T1000 (cell line): ENCODE data around the gene NHLRC1.

Experiments used
- DNase-seq: peaks from one replicate; lab custom pipeline; 2025; ENCODE audit warnings: mixed read lengths; lab: John Stamatoyannopoulos, UW

NHLRC1 gene

GRCh38 chr6:18139935-18140621 lies 17.6 kb upstream of the NHLRC1 start:
- no peak for DNase-seq

GRCh38 chr6:18138906-18139305 lies 16.4 kb upstream of the NHLRC1 start:
- no peak for DNase-seq

- no peak for DNase-seq
Measured at GRCh38 chr6:18136260-18136659, 13.8 kb upstream of the NHLRC1 start.

GRCh38 chr6:18135171-18135570 lies 12.7 kb upstream of the NHLRC1 start:
- DNase-seq, result no peak

GRCh38 chr6:18132346-18132745 lies 9.9 kb upstream of the NHLRC1 start:
- DNase-seq, result no peak

GRCh38 chr6:18126121-18126520 lies 3.6 kb upstream of the NHLRC1 start:
- no peak for DNase-seq

- DNase-seq, result no peak
Measured at GRCh38 chr6:18121580-18122127, 823 bp downstream of the NHLRC1 start.

- DNase-seq, result no peak
Measured at GRCh38 chr6:18119236-18119635, 3.2 kb downstream of the NHLRC1 start.

GRCh38 chr6:18118330-18118729 lies 4.1 kb downstream of the NHLRC1 start:
- DNase-seq, result no peak

- DNase-seq, result no peak
Measured at GRCh38 chr6:18117136-18117535, 5.3 kb downstream of the NHLRC1 start.

GRCh38 chr6:18115356-18115755 lies 7.1 kb downstream of the NHLRC1 start:
- no peak for DNase-seq

GRCh38 chr6:18110162-18110561 lies 12.3 kb downstream of the NHLRC1 start:
- DNase-seq, result no peak

GRCh38 chr6:18107061-18107460 lies 15.4 kb downstream of the NHLRC1 start:
- DNase-seq, result no peak

- DNase-seq, result no peak
Measured at GRCh38 chr6:18102783-18103509, 19.5 kb downstream of the NHLRC1 start.

GRCh38 chr6:18101873-18102272 lies 20.6 kb downstream of the NHLRC1 start:
- no peak for DNase-seq

GRCh38 chr6:18101271-18101670 lies 21.2 kb downstream of the NHLRC1 start:
- no peak for DNase-seq

- DNase-seq, result no peak
Measured at GRCh38 chr6:18100296-18100695, 22.2 kb downstream of the NHLRC1 start.

GRCh38 chr6:18099511-18099910 lies 23.0 kb downstream of the NHLRC1 start:
- DNase-seq, result no peak

- DNase-seq, result no peak
Measured at GRCh38 chr6:18096423-18096822, 26.1 kb downstream of the NHLRC1 start.

- DNase-seq, result no peak
Measured at GRCh38 chr6:18091382-18091781, 31.1 kb downstream of the NHLRC1 start.

GRCh38 chr6:18090349-18090786 lies 32.1 kb downstream of the NHLRC1 start:
- no peak for DNase-seq

GRCh38 chr6:18088419-18089296 lies 33.8 kb downstream of the NHLRC1 start:
- DNase-seq, result no peak
